A673 (cell line): ENCODE measurements around the gene TGFA. TPM values are rescaled to one million over a fixed set of nuclear protein-coding genes. Genes with fewer than 3 reads are reported as not detected.

Experiments
- BruUV-seq: library from RNA; stranded (reverse); fragments of 400-500 nt; replicated peaks from 2 replicates; lab custom pipeline; 2021; lab: Mats Ljungman, UMichigan
- CTCF ChIA-PET: fragments of 300-600 bp; sonication (Branson Sonifier 250); formaldehyde crosslinking; loops from one replicate; lab custom pipeline; 2022; ENCODE audit warnings: antibody characterized with exemption; lab: Charles Lee
- POLR2A ChIA-PET: fragments of 300-600 bp; sonication (Branson Sonifier 250); formaldehyde crosslinking; loops from one replicate; lab custom pipeline; 2022; ENCODE audit warnings: antibody characterized with exemption; ENCODE audit not compliant: low non-redundant PET; lab: Charles Lee
- DNase-seq: peaks from one replicate; pipeline ENCODE4 v3.0.0-alpha.2; 2015; ENCODE audit warnings: low spot score
- H3K27ac ChIP-seq: fragments of 200-600 bp; sonication (generic); 2 replicates; pipeline ENCODE4 v1.5.1; 2016; ENCODE audit warnings: mixed run types, low read depth, mild to moderate bottlenecking, mixed read lengths, antibody characterized with exemption, low read length; ENCODE audit not compliant: poor library complexity, severe bottlenecking
- H3K27me3 ChIP-seq: fragments of 200-600 bp; sonication (generic); replicated peaks from 2 replicates; pipeline ENCODE4 v1.6.1; 2017; ENCODE audit warnings: mixed run types, low read depth, mild to moderate bottlenecking, mixed read lengths, antibody characterized with exemption, low read length; ENCODE audit not compliant: insufficient read depth, poor library complexity
- H3K36me3 ChIP-seq: fragments of 200-600 bp; sonication (generic); 2 replicates; pipeline ENCODE4 v1.6.1; 2016; ENCODE audit warnings: mixed run types, mild to moderate bottlenecking, mixed read lengths, antibody characterized with exemption, low read length; ENCODE audit not compliant: insufficient read depth, poor library complexity, severe bottlenecking
- H3K4me1 ChIP-seq: fragments of 200-600 bp; sonication (generic); 2 replicates; pipeline ENCODE4 v1.6.1; 2017; ENCODE audit warnings: mixed run types, mild to moderate bottlenecking, mixed read lengths, antibody characterized with exemption, low read length; ENCODE audit not compliant: insufficient read depth, poor library complexity, severe bottlenecking
- H3K4me3 ChIP-seq: fragments of 200-600 bp; sonication (generic); 2 replicates; pipeline ENCODE4 v1.5.1; 2016; ENCODE audit warnings: low read depth, mixed run types, mild to moderate bottlenecking, mixed read lengths, low read length; ENCODE audit not compliant: poor library complexity, severe bottlenecking
- H3K9me3 ChIP-seq: fragments of 200-600 bp; sonication (generic); 2 replicates; pipeline ENCODE4 v1.6.1; 2016; ENCODE audit warnings: mixed run types, low read depth, mild to moderate bottlenecking, mixed read lengths, antibody characterized with exemption, low read length; ENCODE audit not compliant: poor library complexity, severe bottlenecking
- EZH2 ChIP-seq: fragments of 200-600 bp; sonication (generic); IDR thresholded peaks from 2 replicates; pipeline ENCODE4 v1.6.1; 2017; ENCODE audit warnings: borderline replicate concordance, low read depth, mild to moderate bottlenecking, mixed read lengths, antibody characterized with exemption, low read length; ENCODE audit not compliant: poor library complexity, severe bottlenecking
- intact Hi-C: fragments of 100-400 bp; cut with micrococcal nuclease; formaldehyde crosslinking; loops from one replicate; pipeline ENCODE4 v1.10.0; 2022; ENCODE audit not compliant: unreplicated experiment
- total RNA-seq: library from RNA; stranded (reverse); gene quantifications from 2 replicates; pipeline ENCODE4 v1.2.3, GENCODE V29; 2021
- TF ChIP-seq, protein P1 (sequence below): fragments of 300-800, 200-600 bp; sonication (generic); conservative IDR thresholded peaks from 2 replicates; pipeline ENCODE4 v1.5.1; 2017; ENCODE audit warnings: low read depth, mild to moderate bottlenecking, antibody characterized with exemption, low read length, moderate library complexity, mixed read lengths

Gene TGFA
- total RNA-seq, 1 experiment from 2014 or later, result 0.13 TPM

GRCh38 chr2:70475266-70475665, 78.4 kb downstream of the TGFA start:
- H3K27me3 ChIP-seq, result peaks cover 60% of the 10 kb centered on the region
- TF ChIP-seq EZH2, result no peak
- TF ChIP-seq, protein P1, sequence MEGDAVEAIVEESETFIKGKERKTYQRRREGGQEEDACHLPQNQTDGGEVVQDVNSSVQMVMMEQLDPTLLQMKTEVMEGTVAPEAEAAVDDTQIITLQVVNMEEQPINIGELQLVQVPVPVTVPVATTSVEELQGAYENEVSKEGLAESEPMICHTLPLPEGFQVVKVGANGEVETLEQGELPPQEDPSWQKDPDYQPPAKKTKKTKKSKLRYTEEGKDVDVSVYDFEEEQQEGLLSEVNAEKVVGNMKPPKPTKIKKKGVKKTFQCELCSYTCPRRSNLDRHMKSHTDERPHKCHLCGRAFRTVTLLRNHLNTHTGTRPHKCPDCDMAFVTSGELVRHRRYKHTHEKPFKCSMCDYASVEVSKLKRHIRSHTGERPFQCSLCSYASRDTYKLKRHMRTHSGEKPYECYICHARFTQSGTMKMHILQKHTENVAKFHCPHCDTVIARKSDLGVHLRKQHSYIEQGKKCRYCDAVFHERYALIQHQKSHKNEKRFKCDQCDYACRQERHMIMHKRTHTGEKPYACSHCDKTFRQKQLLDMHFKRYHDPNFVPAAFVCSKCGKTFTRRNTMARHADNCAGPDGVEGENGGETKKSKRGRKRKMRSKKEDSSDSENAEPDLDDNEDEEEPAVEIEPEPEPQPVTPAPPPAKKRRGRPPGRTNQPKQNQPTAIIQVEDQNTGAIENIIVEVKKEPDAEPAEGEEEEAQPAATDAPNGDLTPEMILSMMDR, result no peak
- peaks cover 14% of the 10 kb centered on the region for H3K4me1 ChIP-seq
- H3K36me3 ChIP-seq, result no peaks in the 10 kb centered on the region
- CTCF ChIA-PET, result no interaction called here
- H3K27ac ChIP-seq, result no peak overlapping the region
- no peaks in the 10 kb centered on the region for H3K9me3 ChIP-seq
- no peak for DNase-seq
- no TSS peak for BruUV-seq
- POLR2A ChIA-PET, result no interaction called here
- intact Hi-C loops, result no loop called here
- no peak overlapping the region for H3K4me3 ChIP-seq

DNA sequence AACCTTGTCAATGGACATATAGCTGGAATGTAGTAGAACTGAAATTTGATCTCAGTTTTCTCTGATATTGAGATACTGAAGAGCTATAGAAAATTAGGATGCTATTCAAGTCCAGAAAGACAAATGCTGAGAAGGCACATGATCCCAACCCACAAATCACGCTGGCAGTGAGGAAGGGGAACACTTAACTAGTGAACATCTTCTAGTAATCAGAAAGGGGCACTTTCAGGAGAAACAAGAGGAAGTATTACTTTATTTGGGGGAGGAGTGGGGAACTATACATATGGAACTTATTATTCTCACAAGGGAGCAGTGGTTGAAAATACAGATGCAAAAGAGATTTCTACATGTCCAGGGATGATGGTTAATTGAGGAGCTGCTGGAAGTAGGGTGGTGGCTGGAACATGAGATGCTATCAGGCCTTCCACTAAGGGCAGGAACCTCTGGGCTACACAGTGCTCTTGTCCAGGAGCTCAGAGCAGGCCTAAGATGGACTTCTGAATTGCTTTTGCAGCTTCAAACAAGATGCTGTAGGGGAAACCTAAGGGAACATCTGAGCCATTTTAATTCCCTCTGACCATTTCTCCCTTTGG, 79.3 kb downstream of the TGFA start:
- BruUV-seq, result no TSS peak
- Histone ChIP-seq H3K4me3 (no peak overlapping the region), H3K36me3 (no peaks in the 10 kb centered on the region), H3K27ac (no peak overlapping the region), H3K9me3 (no peaks in the 10 kb centered on the region), H3K27me3 (peaks cover 58% of the 10 kb centered on the region), H3K4me1 (peaks cover 14% of the 10 kb centered on the region)
- DNase-seq, result no peak
- POLR2A ChIA-PET, result no interaction called here
- CTCF ChIA-PET, result no interaction called here
- intact Hi-C loops, result no loop called here
- TF ChIP-seq EZH2, result no peak
- TF ChIP-seq, protein P1, result no peak

DNA sequence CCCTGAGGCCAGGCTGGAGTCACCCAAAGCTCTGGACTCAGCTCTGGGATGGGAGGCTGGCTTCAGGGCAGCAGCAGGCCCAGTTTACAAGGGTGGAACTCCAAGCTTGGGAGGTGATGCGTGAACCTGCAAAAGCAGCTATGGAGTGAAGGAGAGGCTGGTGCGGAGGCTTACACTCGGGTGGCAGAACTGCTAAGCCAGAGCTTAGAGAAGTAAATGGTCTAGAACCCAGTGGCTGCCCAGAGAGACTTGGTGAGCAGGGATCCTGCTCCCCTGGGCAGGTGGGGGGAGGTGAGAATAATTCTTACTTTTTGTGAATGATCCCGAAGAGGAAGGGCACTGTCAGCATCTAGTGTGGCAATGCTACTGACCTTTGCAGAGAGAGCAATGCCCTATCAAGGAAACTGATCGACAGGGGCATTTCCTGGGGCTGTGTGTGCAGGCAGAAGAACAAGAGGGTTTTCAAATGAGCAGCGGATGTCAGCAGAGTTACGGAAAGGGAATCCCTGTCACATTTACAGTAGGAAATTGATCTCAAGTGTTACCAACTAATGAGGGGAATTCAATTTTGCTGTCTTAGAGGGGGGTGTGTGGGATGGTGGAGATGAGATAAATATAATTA, 80.4 kb downstream of the TGFA start:
- no peak overlapping the region for H3K27ac ChIP-seq
- CTCF ChIA-PET, result no interaction called here
- no TSS peak for BruUV-seq
- peak; percentile 45 for DNase-seq
- TF ChIP-seq EZH2, result no peak
- TF ChIP-seq, protein P1, result no peak
- H3K4me3 ChIP-seq, result no peak overlapping the region
- H3K36me3 ChIP-seq, result no peaks in the 10 kb centered on the region
- no peaks in the 10 kb centered on the region for H3K9me3 ChIP-seq
- POLR2A ChIA-PET, result no interaction called here
- peaks cover 47% of the 10 kb centered on the region for H3K27me3 ChIP-seq
- intact Hi-C loops, result no loop called here
- peaks cover 14% of the 10 kb centered on the region for H3K4me1 ChIP-seq
